ENCODE data around the gene GNPTG.

Gene GNPTG

GRCh38 chr16:1318268-1318545 is 33.5 kb upstream of the GNPTG start:
- ChIA-PET POLR2A (no interaction called here), CTCF (interaction anchor here (1.8 kb wide), 1 partner anchor 17 kb away, joined by 4 read pairs; no protein-coding TSS in a partner anchor)
- DNase-seq (ENCODE audit: extremely low spot score): no peak
- TF ChIP-seq CTCF (IDR thresholded peaks at IDR 0.05; ENCODE audit: control extremely low read depth, extremely low read depth, low read depth, missing control alignments): no peak

- DNase-seq (ENCODE audit: extremely low spot score): no peak
- ChIA-PET CTCF (interaction anchor here (1.8 kb wide), 1 partner anchor 18 kb away, joined by 4 read pairs; no protein-coding TSS in a partner anchor), POLR2A (no interaction called here)
- TF ChIP-seq CTCF (IDR thresholded peaks at IDR 0.05; ENCODE audit: control extremely low read depth, extremely low read depth, low read depth, missing control alignments): no peak
These were observed 32.7 kb upstream of the GNPTG start for GRCh38 chr16:1319041-1319440.

- POLR2A ChIA-PET: no interaction called here
- no peak for DNase-seq (ENCODE audit: extremely low spot score)
- CTCF ChIA-PET: interaction anchor here (1.0 kb wide), 1 partner anchor 17 kb away, joined by 3 read pairs; no protein-coding TSS in a partner anchor
- no peak for TF ChIP-seq CTCF (IDR thresholded peaks at IDR 0.05; ENCODE audit: control extremely low read depth, extremely low read depth, low read depth, missing control alignments)
These were observed 31.6 kb upstream of the GNPTG start for GRCh38 chr16:1320097-1320496.

- POLR2A ChIA-PET: no interaction called here
- TF ChIP-seq CTCF (IDR thresholded peaks at IDR 0.05; ENCODE audit: control extremely low read depth, extremely low read depth, low read depth, missing control alignments): no peak
- CTCF ChIA-PET: interaction anchor here (1.0 kb wide), 1 partner anchor 16 kb away, joined by 3 read pairs; no protein-coding TSS in a partner anchor
- no peak for DNase-seq (ENCODE audit: extremely low spot score)
These were observed 31.0 kb upstream of the GNPTG start for GRCh38 chr16:1320658-1321240.

- ChIA-PET POLR2A (no interaction called here), CTCF (no interaction called here)
- no peak for TF ChIP-seq CTCF (IDR thresholded peaks at IDR 0.05; ENCODE audit: control extremely low read depth, extremely low read depth, low read depth, missing control alignments)
- DNase-seq (ENCODE audit: extremely low spot score): no peak
These were observed 29.3 kb upstream of the GNPTG start for GRCh38 chr16:1322407-1322806.

- POLR2A ChIA-PET: no interaction called here
- TF ChIP-seq CTCF (IDR thresholded peaks at IDR 0.05; ENCODE audit: control extremely low read depth, extremely low read depth, low read depth, missing control alignments): no peak
- CTCF ChIA-PET: interaction anchor here (0.7 to 1.6 kb wide), 4 partner anchors 9 to 22 kb away, joined by 3 to 4 read pairs (median 3); no protein-coding TSS in a partner anchor
- no peak for DNase-seq (ENCODE audit: extremely low spot score)
These were observed 28.2 kb upstream of the GNPTG start for GRCh38 chr16:1323296-1324239.
